ENCODE measurements around the gene ATAD1.

DNA sequence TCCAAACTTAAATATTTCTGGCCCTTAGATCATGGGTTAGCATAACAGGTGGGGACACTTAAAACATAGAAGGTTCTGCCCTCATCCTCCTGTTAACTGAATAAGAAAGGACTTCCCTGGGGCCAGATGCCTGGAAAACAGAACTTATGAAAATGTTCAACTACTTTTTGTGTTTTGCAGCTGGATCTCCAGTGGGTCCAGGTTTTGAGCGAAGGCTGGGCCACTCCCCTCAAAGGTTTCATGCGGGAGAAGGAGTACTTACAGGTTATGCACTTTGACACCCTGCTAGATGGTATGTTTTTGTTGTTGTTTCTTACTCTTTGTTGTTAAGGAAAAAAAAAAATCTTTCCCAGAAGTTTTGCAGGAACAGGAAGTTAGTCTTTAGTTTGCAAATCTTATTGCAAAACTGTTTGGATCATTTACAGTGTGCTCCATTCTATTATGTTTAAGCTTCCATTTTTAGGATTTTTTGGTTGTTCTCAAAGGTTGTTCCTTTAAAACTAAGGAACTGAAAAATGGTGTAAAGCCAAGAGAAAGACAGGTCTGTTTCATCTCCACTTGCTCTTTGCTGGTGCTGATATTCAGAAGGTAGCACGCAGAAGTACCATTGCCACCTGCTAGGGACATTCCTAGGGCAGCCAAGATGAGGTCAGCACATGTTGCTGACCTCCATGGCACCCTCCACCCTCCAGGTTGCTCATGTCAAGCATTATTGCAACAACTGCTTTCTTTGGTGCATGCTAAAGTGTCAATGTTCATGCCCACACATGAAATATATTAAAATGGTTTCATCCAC lies 102.3 kb downstream of the ATAD1 start:
- TF ChIP-seq EZH2 (IDR thresholded peaks at IDR 0.05) (no peak), POLR2AphosphoS5 (IDR thresholded peaks at IDR 0.05; ENCODE audit: borderline replicate concordance, low read depth, low read length) (no peak), FOXP2 (optimal IDR thresholded peaks at IDR 0.05; ENCODE audit: control extremely low read depth, extremely low read length, insufficient read depth) (no peak)

Measured in SK-N-MC (cell line).